Activated T-helper 2 cell treated with anti-CD3 and anti-CD28 coated beads, Interferon-gamma antibody, Interleukin-2, Interleukin-4, amounts not matched to agents 10 μg/mL and 5 μg/mL and 100 μg/mL, durations not matched to agents 14 hours and 24 hours and 36 hours (primary cell): ENCODE measurements around the gene SMG5. TPM values are rescaled to one million over a fixed set of nuclear protein-coding genes. Genes with fewer than 3 reads are reported as not detected.

Experiments
- DNase-seq: peaks from one replicate; pipeline ENCODE4 v3.0.0; 2021; ENCODE audit warnings: low spot score
- H3K27ac Mint-ChIP-seq: one replicate; pipeline ENCODE4 v1.8.0; 2021; ENCODE audit warnings: mixed read lengths
- H3K27me3 Mint-ChIP-seq: one replicate; pipeline ENCODE4 v1.8.0; 2021; ENCODE audit warnings: low read depth, mixed read lengths
- H3K36me3 Mint-ChIP-seq: one replicate; pipeline ENCODE4 v1.8.0; 2021; ENCODE audit warnings: low read depth, mixed read lengths
- H3K4me1 Mint-ChIP-seq: one replicate; pipeline ENCODE4 v1.8.0; 2021; ENCODE audit warnings: low read depth, mixed read lengths
- H3K4me3 Mint-ChIP-seq: one replicate; pipeline ENCODE4 v1.8.0; 2021; ENCODE audit warnings: low read depth, mild to moderate bottlenecking, moderate library complexity, mixed read lengths
- H3K9me3 Mint-ChIP-seq: one replicate; pipeline ENCODE4 v1.8.0; 2021; ENCODE audit warnings: mixed read lengths
- intact Hi-C: fragments of 100-400 bp; cut with micrococcal nuclease; formaldehyde crosslinking; loops from one replicate; pipeline ENCODE4 v1.15.1; 2023
- total RNA-seq: library from RNA; stranded (reverse); gene quantifications from 2 replicates; pipeline ENCODE4 v1.2.3, GENCODE V29; 2022

SMG5 gene
- total RNA-seq, 1 donor from 2014 or later = 89.3 TPM

- H3K9me3 Mint-ChIP-seq = no peaks in the 10 kb centered on the region
These were observed 33.0 kb downstream of the SMG5 start for GRCh38 chr1:156249593-156249992.

GRCh38 chr1:156248323-156248683, 34.3 kb downstream of the SMG5 start:
- H3K36me3 Mint-ChIP-seq = peaks cover 41% of the 10 kb centered on the region
- intact Hi-C loops = no loop called here
- H3K27me3 Mint-ChIP-seq = no peaks in the 10 kb centered on the region
- H3K27ac Mint-ChIP-seq = no peak overlapping the region
- H3K4me3 Mint-ChIP-seq = no peak overlapping the region
- DNase-seq = no peak
- peaks cover 25% of the 10 kb centered on the region for H3K4me1 Mint-ChIP-seq
- no peaks in the 10 kb centered on the region for H3K9me3 Mint-ChIP-seq

More at GRCh38 chr1:156249593-156249992, 33.0 kb downstream of the SMG5 start:
- no peak for DNase-seq
- Mint-ChIP-seq H3K36me3 (peaks cover 49% of the 10 kb centered on the region), H3K4me1 (peaks cover 21% of the 10 kb centered on the region), H3K27ac (no peak overlapping the region), H3K4me3 (no peak overlapping the region), H3K27me3 (no peaks in the 10 kb centered on the region)
- intact Hi-C loops = no loop called here

GRCh38 chr1:156247460-156248322, 34.9 kb downstream of the SMG5 start, which contains the start of gene PAQR6:
TSS of gene PAQR6 (minus strand) at chr1:156248056. CDS start at chr1:156246731, 1,325 bp downstream.
- no peaks in the 10 kb centered on the region for H3K9me3 Mint-ChIP-seq
- no peak within 1 kb of the TSS for H3K4me3 Mint-ChIP-seq
- intact Hi-C loops = no loop called here
- H3K4me1 Mint-ChIP-seq = peaks cover 20% of the 10 kb centered on the region
- no peak for DNase-seq
- peaks cover 35% of the 10 kb centered on the region for H3K36me3 Mint-ChIP-seq
- no peak within 1 kb of the TSS for H3K27ac Mint-ChIP-seq
- H3K27me3 Mint-ChIP-seq = no peaks in the 10 kb centered on the region

GRCh38 chr1:156246781-156247459, 35.7 kb downstream of the SMG5 start:
- H3K4me3 Mint-ChIP-seq = no peak overlapping the region
- no peak overlapping the region for H3K27ac Mint-ChIP-seq
- H3K27me3 Mint-ChIP-seq = no peaks in the 10 kb centered on the region
- no peak for DNase-seq
- H3K9me3 Mint-ChIP-seq = no peaks in the 10 kb centered on the region
- H3K36me3 Mint-ChIP-seq = peaks cover 28% of the 10 kb centered on the region
- intact Hi-C loops = no loop called here
- H3K4me1 Mint-ChIP-seq = peaks cover 14% of the 10 kb centered on the region

- Mint-ChIP-seq H3K4me3 (peak overlapping the region; percentile 8), H3K27me3 (no peaks in the 10 kb centered on the region), H3K9me3 (no peaks in the 10 kb centered on the region), H3K36me3 (peaks cover 23% of the 10 kb centered on the region), H3K4me1 (peaks cover 14% of the 10 kb centered on the region), H3K27ac (no peak overlapping the region)
- intact Hi-C loops = no loop called here
- no peak for DNase-seq
These were observed 36.3 kb downstream of the SMG5 start for GRCh38 chr1:156246241-156246780.

GRCh38 chr1:156245451-156246232, 37.0 kb downstream of the SMG5 start:
- peak overlapping the region; percentile 65 for H3K4me3 Mint-ChIP-seq

GRCh38 chr1:156244712-156245111, 37.9 kb downstream of the SMG5 start:
- Mint-ChIP-seq H3K4me3 (peak overlapping the region; percentile 45), H3K36me3 (peaks cover 19% of the 10 kb centered on the region), H3K9me3 (no peaks in the 10 kb centered on the region), H3K27ac (no peak overlapping the region), H3K27me3 (no peaks in the 10 kb centered on the region), H3K4me1 (peaks cover 14% of the 10 kb centered on the region)
- intact Hi-C loops = no loop called here
- DNase-seq = no peak

More at GRCh38 chr1:156245451-156246232, 37.0 kb downstream of the SMG5 start:
- H3K27me3 Mint-ChIP-seq = no peaks in the 10 kb centered on the region
- peaks cover 14% of the 10 kb centered on the region for H3K4me1 Mint-ChIP-seq
- intact Hi-C loops = no loop called here
- DNase-seq = no peak
- H3K27ac Mint-ChIP-seq = peak overlapping the region; percentile 58
- no peaks in the 10 kb centered on the region for H3K9me3 Mint-ChIP-seq
- H3K36me3 Mint-ChIP-seq = peaks cover 21% of the 10 kb centered on the region

GRCh38 chr1:156244126-156244525, 38.5 kb downstream of the SMG5 start:
- H3K27me3 Mint-ChIP-seq = no peaks in the 10 kb centered on the region
- intact Hi-C loops = no loop called here
- peaks cover 20% of the 10 kb centered on the region for H3K36me3 Mint-ChIP-seq
- no peak for DNase-seq
- H3K4me1 Mint-ChIP-seq = peaks cover 14% of the 10 kb centered on the region
- no peaks in the 10 kb centered on the region for H3K9me3 Mint-ChIP-seq
- no peak overlapping the region for H3K27ac Mint-ChIP-seq
- H3K4me3 Mint-ChIP-seq = no peak overlapping the region

GRCh38 chr1:156242738-156243137, 39.9 kb downstream of the SMG5 start:
- Mint-ChIP-seq H3K27ac (peak overlapping the region; percentile 50), H3K36me3 (peaks cover 26% of the 10 kb centered on the region), H3K4me1 (peaks cover 17% of the 10 kb centered on the region), H3K4me3 (no peak overlapping the region), H3K27me3 (no peaks in the 10 kb centered on the region), H3K9me3 (no peaks in the 10 kb centered on the region)
- DNase-seq = no peak
- intact Hi-C loops = no loop called here

- Mint-ChIP-seq H3K27me3 (no peaks in the 10 kb centered on the region), H3K4me3 (no peak within 1 kb of the TSS)
- intact Hi-C loops = no loop called here
These were observed 40.7 kb downstream of the SMG5 start, which contains the start of gene BGLAP for GRCh38 chr1:156241926-156242325. TSS of gene BGLAP (plus strand) at chr1:156242184. CDS start at chr1:156242232, 48 bp downstream.

GRCh38 chr1:156241311-156241811, 41.3 kb downstream of the SMG5 start:
- Mint-ChIP-seq H3K4me3 (no peak overlapping the region), H3K36me3 (peaks cover 36% of the 10 kb centered on the region), H3K9me3 (no peaks in the 10 kb centered on the region), H3K27ac (no peak overlapping the region), H3K4me1 (peaks cover 17% of the 10 kb centered on the region), H3K27me3 (no peaks in the 10 kb centered on the region)
- no peak for DNase-seq
- intact Hi-C loops = no loop called here

More at GRCh38 chr1:156241926-156242325, 40.7 kb downstream of the SMG5 start, which contains the start of gene BGLAP:
- no peak for DNase-seq
- Mint-ChIP-seq H3K27ac (peak within 1 kb of the TSS; percentile 50), H3K4me1 (peaks cover 17% of the 10 kb centered on the region), H3K9me3 (no peaks in the 10 kb centered on the region), H3K36me3 (peaks cover 31% of the 10 kb centered on the region)

- Mint-ChIP-seq H3K9me3 (no peaks in the 10 kb centered on the region), H3K4me1 (peaks cover 3% of the 10 kb centered on the region), H3K36me3 (peaks cover 53% of the 10 kb centered on the region), H3K27ac (no peak overlapping the region), H3K27me3 (no peaks in the 10 kb centered on the region), H3K4me3 (no peak overlapping the region)
- intact Hi-C loops = no loop called here
- no peak for DNase-seq
These were observed 44.4 kb downstream of the SMG5 start for GRCh38 chr1:156238248-156238647.
